Upper lobe of left lung (tissue), 4 donors: ENCODE results near the gene MICAL3.

ENCODE experiments used
- CTCF ChIP-seq, 6 experiments: fragments of 450-650 bp in 4 of 6; fragments of 200-600 bp in 2 of 6; sonication (generic) in 2 of 6; IDR thresholded peaks; one replicate each; pipeline ENCODE4 v1.5.1; 2016 to 2019; ENCODE audit warnings: antibody characterized with exemption in 6 of 6
- POLR2AphosphoS5 ChIP-seq, 2 donors: sonication (generic); formaldehyde crosslinking; IDR thresholded peaks; one replicate each; pipeline ENCODE4 v1.5.1; 2017; ENCODE audit warnings: antibody characterized with exemption in 2 of 2

DNA sequence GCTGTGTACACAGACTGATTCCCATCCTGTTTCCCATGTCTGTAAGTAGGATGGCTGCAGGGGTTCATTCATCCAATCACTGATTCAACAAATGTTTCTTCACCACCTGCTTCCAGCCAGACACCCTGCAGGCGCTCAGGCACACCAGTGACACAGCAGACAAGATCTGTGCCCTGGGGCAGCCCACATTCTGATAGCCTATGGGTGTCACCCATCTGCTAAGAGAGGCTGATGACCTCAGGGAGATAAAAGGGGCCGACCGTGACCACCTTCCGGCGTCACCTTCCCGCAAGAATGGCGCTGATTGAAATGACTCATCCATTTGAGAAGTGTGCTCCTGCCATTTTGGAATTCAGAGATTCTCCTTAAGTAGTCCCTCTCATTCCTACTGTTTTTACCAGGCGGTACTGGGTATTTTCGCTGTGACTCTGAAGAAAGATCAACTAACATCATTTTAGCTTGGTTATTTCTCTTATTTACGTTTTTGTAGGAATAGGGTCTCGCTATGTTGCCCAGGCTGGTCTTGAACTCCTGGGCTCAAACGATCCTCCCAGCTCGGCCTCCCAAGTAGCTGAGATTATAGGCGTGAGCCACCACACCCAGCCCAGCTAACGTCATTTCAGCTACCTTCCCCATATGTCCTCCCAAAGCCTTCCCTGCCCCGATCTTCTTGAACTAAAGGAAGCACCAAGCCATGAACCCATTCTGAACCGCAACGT is 176.8 kb downstream of the MICAL3 start:
- TF ChIP-seq CTCF (IDR thresholded peaks at IDR 0.05) (no peak), POLR2AphosphoS5 (IDR thresholded peaks at IDR 0.05) (no peak)
